ENCODE measurements around the gene IQCB1.
A peak's percentile ranks its signal among the peaks of the same experiment; 100 is the strongest.
"Not testable (repeated sequence)": the region's sequence is repeated elsewhere in the genome, so short reads cannot be mapped to it uniquely, and the experiment has no call there.

Gene IQCB1

DNA sequence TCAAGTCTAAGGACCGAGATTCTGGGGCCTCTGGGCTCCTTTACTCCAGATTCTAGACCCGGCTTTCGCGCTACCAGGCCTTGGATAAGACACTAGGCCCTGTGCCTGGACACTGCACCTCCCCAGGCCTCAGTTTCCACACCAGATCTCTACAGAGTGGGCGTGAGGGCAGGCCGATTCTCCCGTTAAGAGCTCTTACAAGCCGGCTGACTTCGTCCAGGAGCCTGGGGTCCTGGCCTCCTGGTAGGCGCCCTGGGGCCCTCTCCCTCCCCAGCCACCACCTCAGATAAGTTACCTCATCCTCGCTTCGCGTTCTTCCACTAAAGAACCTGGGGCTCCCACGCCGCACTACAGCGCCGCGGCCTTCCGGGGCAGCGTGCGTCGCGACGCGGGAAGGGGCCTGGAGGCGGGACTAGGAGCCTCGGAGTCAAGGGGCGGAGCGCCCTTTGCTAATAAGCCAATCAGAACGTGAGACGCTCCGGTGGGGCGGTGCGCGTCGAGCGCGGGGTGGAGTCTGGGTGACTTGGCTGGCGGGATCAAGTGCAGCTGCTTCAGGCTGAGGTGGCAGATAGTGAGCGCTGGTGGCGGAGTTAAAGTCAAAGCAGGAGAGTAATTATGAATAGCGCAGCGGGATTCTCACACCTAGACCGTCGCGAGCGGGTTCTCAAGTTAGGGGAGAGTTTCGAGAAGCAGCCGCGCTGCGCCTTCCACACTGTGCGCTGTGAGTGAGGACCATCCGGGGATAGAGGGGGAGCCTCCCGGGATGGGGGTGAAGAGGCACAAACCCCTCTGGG, at the start of gene IQCB1, which contains the start of gene EAF2:
Gene IQCB1, minus strand, starts transcription at position 390 of the 794 bp plus-strand sequence. CDS start 6,100 bp downstream, outside the sequence.
Gene EAF2, plus strand, starts transcription at position 539 of the 794 bp plus-strand sequence. Its CDS starts 77 bp downstream, at position 616.
- peak; percentile 89 to 92 for DNase-seq (ENCODE audit: low read depth in 1 of 2, low spot score in 1 of 2)

DNA sequence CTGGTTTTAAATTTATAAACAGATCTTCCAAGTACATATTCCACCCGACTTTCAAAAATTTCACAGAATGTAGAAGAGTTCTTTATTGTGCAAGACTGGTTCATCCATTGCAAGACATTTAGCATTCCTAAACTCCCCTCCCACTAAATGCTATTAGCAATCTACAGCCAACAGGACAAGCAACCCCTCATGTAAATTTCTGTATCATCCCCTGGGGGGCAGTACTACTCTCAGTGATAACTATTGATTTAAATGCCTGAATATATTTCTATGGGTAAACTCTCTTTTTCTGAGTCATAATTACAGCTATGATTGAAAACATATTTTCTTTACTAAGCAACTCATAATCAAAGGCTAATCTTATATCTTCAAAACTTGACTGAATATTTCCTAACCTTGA, 48.6 kb upstream of the IQCB1 start:
- DNase-seq (ENCODE audit: low read depth in 1 of 2, low spot score in 1 of 2), result no peak

- no peak for DNase-seq (ENCODE audit: low read depth in 1 of 2, low spot score in 1 of 2)
Observed at GRCh38 chr3:121878411-121878810, 43.6 kb upstream of the IQCB1 start.

- no peak for DNase-seq (ENCODE audit: low read depth in 1 of 2, low spot score in 1 of 2)
Observed at GRCh38 chr3:121871430-121871829, 36.6 kb upstream of the IQCB1 start.

GRCh38 chr3:121870717-121871116, 35.9 kb upstream of the IQCB1 start:
- no peak for DNase-seq (ENCODE audit: low read depth in 1 of 2, low spot score in 1 of 2)

DNA sequence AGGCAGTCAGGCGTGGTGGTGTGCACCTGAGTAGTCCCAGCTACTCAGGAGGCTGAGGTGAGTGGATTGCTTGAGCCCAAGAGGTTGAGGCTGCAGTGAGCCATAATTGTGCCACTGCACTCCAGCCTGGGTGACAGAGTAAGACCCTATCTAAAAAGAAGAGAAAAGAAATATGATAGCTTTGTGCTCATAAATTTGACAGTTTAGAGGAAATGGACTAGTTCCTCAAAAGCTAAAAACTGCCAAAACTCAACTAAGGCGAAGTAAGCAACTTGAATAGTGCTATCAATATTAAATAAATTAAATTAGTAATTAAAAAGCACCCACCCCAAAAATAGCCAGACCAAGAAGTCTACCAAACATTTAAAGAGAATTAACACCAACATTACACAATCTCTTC, 34.9 kb upstream of the IQCB1 start:
- DNase-seq (ENCODE audit: low read depth in 1 of 2, low spot score in 1 of 2), result no peak

GRCh38 chr3:121863801-121864200, 28.9 kb upstream of the IQCB1 start:
- DNase-seq (ENCODE audit: low read depth in 1 of 2, low spot score in 1 of 2), result no peak

DNA sequence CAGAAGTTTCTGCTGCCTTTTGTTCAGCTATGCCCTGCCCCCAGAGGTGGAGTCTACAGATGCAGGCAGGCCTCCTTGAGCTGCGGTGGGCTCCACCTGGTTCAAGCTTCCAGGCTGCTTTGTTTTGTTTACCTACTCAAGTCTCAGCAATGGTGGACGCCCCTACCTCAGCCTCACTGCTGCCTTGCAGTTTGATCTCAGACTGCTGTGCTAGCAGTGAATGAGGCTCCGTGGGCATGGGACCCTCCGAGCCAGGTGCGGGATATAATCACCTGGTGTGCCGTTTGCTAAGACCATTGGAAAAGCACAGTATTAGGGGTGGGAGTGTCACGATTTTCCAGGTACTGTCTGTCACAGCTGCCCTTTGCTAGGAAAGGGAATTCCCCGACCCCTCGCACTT, 28.4 kb upstream of the IQCB1 start:
- not testable (repeated sequence) for DNase-seq (ENCODE audit: low read depth in 1 of 2, low spot score in 1 of 2)

DNA sequence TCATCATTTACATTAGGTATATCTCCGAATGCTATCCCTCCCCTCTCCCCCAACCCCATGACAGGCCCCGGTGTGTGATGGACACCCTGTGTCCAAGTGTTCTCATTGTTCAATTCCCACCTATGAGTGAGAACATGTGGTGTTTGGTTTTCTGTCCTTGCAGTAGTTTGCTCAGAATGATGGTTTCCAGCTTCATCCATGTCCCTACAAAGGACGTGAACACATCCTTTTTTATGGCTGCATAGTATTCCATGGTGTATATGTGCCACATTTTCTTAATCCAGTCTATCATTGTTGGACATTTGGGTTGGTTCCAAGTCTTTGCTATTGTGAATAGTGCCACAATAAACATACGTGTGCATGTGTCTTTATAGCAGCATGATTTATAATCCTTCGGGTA, 22.9 kb upstream of the IQCB1 start:
- not testable (repeated sequence) for DNase-seq (ENCODE audit: low read depth in 1 of 2, low spot score in 1 of 2)

DNA sequence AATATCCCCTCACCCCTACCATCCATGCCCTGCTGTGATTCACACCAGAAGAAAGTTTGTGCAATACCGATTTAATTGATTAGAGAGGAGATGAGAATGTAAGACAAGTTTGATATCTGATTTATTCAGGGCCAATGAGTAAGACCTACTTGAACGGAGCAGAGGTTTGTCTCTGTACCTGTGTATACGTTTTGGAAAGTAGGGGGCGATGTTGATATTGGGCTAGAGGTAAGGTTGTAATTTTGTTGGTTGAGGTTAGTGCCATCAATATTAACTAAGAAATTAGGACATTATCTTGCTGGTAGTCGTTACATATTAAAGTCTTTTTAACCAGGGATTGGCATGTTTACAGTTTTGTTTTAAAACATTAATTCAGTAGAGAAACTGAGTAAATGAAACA, 20.7 kb upstream of the IQCB1 start:
- DNase-seq (ENCODE audit: low read depth in 1 of 2, low spot score in 1 of 2), result no peak

GRCh38 chr3:121852256-121852655, 17.4 kb upstream of the IQCB1 start:
- no peak for DNase-seq (ENCODE audit: low read depth in 1 of 2, low spot score in 1 of 2)

GRCh38 chr3:121844892-121845291, 10.0 kb upstream of the IQCB1 start:
- DNase-seq (ENCODE audit: low read depth in 1 of 2, low spot score in 1 of 2), result no peak

DNA sequence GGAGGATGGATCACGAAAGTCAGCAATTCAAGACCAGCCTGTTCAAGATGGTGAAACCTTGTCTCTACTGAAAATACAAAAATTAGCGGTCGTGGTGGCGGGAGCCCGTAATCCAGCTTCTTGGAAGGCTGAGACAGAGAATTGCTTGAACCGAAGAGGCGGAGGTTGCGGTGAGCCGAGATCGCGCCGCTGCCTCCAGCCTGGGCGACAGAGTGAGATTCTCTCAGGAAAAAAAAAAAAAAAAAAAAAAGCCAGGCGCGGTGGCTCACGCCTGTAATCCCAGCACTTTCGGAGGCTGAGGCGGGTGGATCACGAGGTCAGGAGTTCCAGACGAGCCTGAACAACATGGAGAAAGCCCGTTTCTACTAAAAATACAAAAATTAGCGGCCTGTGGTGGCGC, 5.1 kb upstream of the IQCB1 start:
- DNase-seq (ENCODE audit: low read depth in 1 of 2, low spot score in 1 of 2), result no peak

DNA sequence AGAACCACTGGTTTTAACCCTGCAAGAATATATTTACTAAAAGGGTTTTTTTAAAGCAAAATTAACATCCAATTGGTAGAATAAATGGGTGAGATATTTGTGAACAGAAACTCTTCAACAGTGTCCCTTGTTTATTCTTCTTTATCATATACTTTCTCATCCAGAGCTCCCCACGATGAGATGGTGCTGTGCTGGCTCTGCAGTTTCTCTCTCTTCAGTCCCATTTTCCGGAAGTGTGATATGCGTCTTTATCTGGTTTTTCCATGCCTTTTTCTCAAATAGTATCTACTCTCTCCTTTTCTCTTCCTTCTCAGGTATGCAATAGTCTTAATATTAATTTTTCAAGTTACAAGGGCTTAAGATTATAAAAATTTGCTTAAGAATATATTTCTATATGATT, 1.6 kb upstream of the IQCB1 start:
- DNase-seq (ENCODE audit: low read depth in 1 of 2, low spot score in 1 of 2), result no peak

DNA sequence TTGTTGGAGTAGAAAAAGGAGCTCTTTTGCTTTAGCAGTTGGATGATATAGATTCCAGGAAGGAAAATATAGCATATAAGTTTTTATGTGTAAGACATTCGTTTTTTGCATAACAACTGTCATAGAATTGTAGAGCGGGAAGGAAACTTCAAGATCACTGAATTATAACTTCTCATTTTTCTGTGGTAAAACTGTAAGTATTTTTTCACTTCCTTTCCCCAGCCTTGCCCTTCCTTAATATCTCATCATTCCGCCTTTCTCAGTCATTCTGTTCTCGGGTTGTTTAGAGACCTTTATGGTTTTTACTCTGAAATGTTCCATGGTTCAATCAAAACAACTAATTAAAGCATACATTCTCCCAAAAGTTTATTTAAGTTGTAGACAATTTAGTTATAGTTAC, 1.2 kb upstream of the IQCB1 start:
- DNase-seq (ENCODE audit: low read depth in 1 of 2, low spot score in 1 of 2), result no peak

DNA sequence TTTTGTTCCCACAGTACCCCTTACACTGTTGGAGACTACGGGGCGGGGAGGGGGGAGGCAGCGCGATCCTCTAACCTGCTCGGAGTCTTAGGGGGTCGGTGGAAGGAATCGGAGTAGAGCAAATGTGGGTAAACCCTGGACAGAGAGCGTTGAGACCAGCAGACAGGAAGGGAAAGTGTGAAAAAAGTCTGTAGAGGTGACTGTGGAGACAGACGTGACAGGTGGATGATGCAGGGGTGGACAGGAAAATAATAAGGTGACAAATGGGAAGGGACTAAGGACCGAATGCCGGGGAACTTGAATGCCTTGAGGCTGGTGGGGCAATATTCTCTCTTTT, 573 bp upstream of the IQCB1 start:
- DNase-seq (ENCODE audit: low read depth in 1 of 2, low spot score in 1 of 2), result no peak

- DNase-seq (ENCODE audit: low read depth in 1 of 2, low spot score in 1 of 2), result no peak
Observed at GRCh38 chr3:121834157-121834670, 646 bp downstream of the IQCB1 start.

DNA sequence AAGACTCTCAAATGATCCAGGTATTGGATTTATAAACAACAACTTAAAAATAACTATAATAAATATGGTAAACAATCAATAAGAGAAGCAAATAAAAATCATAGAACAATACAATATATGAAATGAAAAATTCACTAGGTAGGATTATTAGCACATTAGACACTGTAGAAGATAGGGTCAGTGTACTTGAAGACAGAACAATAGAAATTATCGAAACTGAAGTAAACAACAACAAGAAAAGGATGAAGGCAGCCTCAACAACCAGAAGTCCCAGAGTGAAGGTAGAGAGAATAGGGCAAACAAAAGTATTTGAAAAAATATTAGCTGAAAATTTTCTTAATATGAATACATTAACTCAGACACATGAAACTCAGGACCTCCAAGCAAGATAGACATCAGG, 11.9 kb downstream of the IQCB1 start:
- no peak for DNase-seq (ENCODE audit: low read depth in 1 of 2, low spot score in 1 of 2)

DNA sequence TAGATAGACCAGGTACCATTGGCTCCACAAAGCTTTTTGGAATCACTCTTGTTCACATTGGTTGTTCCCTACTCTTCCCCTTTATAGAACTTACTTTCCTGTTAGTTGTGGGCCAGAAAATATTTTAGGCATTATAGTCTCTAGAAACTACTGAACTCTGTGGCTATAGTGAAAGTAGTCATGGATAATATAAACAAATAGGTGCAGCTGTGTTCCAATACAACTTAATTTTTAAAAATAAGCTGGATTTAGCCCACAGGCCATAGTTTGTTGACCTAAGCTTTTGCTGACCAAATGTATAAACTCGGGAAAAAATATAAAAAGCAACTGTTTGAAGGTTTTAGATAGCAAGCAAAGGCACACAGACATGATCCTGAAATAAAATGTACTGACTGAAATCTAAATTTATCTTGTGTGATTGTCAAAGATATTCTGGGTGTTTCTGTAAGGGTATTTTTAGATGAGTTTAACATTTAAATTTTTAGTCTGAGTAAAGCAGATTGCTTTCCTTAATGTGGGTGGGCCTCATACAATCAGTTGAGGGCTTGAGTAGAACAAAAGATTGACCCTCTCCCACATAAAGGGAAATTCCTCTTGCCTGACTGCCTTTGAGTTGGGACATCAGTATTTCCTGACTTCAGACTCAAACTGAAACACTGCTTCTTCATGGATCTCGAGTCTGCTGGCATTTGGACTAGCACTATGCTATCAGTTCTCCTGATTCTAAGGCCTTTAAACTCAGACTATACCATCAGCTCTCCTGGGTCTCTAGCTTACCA, 13.2 kb downstream of the IQCB1 start:
- DNase-seq (ENCODE audit: low read depth in 1 of 2, low spot score in 1 of 2), result no peak

- DNase-seq (ENCODE audit: low read depth in 1 of 2, low spot score in 1 of 2), result no peak
Observed at GRCh38 chr3:121819236-121819635, 15.6 kb downstream of the IQCB1 start.

- no peak for DNase-seq (ENCODE audit: low read depth in 1 of 2, low spot score in 1 of 2)
Observed at GRCh38 chr3:121818578-121818977, 16.3 kb downstream of the IQCB1 start.

DNA sequence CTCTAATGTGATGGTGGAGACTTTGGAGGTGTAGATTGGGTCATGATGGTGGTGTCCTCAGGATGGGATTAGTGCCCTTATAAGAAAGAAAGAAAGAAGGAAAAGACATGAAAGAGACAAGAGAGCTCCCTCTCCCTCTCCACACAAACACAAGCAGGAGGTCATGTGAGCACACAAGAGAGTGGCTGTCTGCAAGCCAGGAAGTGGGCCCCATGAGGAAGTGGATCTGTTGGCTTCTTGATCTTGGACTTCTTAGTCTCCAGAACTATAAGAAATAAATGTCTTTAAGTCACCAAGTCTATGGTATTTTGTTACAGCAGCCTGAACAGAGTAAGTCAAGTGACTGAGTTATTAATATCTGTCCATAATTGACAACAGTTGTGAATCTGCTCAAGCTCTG, 17.1 kb downstream of the IQCB1 start:
- no peak for DNase-seq (ENCODE audit: low read depth in 1 of 2, low spot score in 1 of 2)
